Adrenal gland (tissue), 5 donors: ENCODE measurements around the gene TMEM140.

Source experiments
- POLR2A ChIP-seq, 2 donors: fragments of 450-650 bp; IDR thresholded peaks; one replicate each; pipeline ENCODE4 v1.6.1; 2017; ENCODE audit warnings: antibody characterized with exemption in 2 of 2, mild to moderate bottlenecking in 2 of 2, moderate library complexity in 1 of 2
- TF ChIP-seq, protein P1 (sequence below), 6 experiments: fragments of 450-650 bp in 4 of 6; fragments of 200-600 bp in 2 of 6; sonication (generic) in 1 of 6; IDR thresholded peaks; 1 replicate in 5 of 6; 2 replicates in 1 of 6; pipeline versions ENCODE4 v1.5.1 to v1.8.0; 2016 to 2021; ENCODE audit warnings: antibody characterized with exemption in 6 of 6, mild to moderate bottlenecking in 2 of 6, moderate library complexity in 1 of 6
- donor health status: DM: no; HTN: no; CAD: no.

DNA sequence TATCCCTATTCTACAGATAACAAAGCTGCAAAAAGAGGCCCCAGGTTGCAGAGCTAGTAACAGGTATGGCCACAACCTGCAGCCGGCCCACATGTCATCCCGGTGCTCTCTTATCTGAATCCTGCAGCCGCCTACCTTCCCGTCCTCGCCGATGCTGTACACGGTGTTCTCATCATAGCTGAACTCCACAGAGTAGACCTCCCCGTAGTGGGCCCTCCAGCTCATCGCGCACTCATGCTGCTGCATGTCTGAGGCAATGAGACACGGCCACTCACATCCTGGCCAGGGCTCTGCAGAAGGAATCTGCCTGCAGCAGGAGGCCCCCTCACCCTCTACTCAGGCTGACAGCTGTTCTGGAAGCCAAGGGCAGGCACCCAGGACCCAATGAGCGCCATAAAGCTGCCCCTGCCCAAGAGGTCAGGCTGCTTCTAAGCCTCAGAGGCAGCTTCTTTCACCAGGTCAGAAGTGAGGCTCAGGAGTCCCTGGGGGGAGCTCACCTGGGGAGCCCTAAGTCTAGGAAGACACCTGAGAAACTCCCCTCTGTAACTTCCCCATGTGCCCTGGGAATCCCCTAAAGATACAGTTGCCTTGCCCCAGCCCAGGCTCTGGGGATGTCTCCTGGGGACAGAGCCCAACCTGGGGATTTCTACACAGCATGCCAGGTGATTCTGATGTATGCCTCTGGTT lies 40.6 kb downstream of the TMEM140 start:
- TF ChIP-seq, protein P1, sequence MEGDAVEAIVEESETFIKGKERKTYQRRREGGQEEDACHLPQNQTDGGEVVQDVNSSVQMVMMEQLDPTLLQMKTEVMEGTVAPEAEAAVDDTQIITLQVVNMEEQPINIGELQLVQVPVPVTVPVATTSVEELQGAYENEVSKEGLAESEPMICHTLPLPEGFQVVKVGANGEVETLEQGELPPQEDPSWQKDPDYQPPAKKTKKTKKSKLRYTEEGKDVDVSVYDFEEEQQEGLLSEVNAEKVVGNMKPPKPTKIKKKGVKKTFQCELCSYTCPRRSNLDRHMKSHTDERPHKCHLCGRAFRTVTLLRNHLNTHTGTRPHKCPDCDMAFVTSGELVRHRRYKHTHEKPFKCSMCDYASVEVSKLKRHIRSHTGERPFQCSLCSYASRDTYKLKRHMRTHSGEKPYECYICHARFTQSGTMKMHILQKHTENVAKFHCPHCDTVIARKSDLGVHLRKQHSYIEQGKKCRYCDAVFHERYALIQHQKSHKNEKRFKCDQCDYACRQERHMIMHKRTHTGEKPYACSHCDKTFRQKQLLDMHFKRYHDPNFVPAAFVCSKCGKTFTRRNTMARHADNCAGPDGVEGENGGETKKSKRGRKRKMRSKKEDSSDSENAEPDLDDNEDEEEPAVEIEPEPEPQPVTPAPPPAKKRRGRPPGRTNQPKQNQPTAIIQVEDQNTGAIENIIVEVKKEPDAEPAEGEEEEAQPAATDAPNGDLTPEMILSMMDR (IDR thresholded peaks at IDR 0.05) = no peak
- no peak for TF ChIP-seq POLR2A (IDR thresholded peaks at IDR 0.05)
